ENCODE measurements around the gene SREK1.

Gene SREK1

GRCh38 chr5:66171349-66172344 lies 27.5 kb downstream of the SREK1 start:
- Histone ChIP-seq H3K4me2 (ENCODE audit: low read depth, low read length, poor library complexity, severe bottlenecking) (peak overlapping the region; percentile 33), H2AFZ (ENCODE audit: low read depth, low read length, severe bottlenecking) (no peak overlapping the region), H3K9me2 (replicated peaks; ENCODE audit: insufficient read depth, low read length) (no peaks in the 10 kb centered on the region), H3K27me3 (ENCODE audit: low read length) (no peaks in the 10 kb centered on the region), H3K27ac (ENCODE audit: low read depth, low read length) (peak overlapping the region; percentile 26; the same call in 1 of the 2 replicates), H3K9ac (ENCODE audit: low read length) (no peak overlapping the region), H4K20me1 (ENCODE audit: low read depth, low read length) (peaks cover 21% of the 10 kb centered on the region; the same call in 1 of the 2 replicates), H3K79me2 (ENCODE audit: insufficient read depth, low read length) (peaks cover 11% of the 10 kb centered on the region; the same call in 1 of the 2 replicates), H3K4me3 (ENCODE audit: insufficient read depth, low read length, poor library complexity, severe bottlenecking) (no peak overlapping the region), H3K36me3 (ENCODE audit: low read length) (peaks cover 72% of the 10 kb centered on the region), H3K9me3 (ENCODE audit: insufficient read depth, low read length) (no peaks in the 10 kb centered on the region), H3F3A (ENCODE audit: insufficient read depth) (peaks cover 42% of the 10 kb centered on the region)
- TF ChIP-seq EZH2phosphoT487 (conservative IDR thresholded peaks at IDR 0.05; ENCODE audit: low read length): no peak
- TF ChIP-seq CTCF (IDR thresholded peaks at IDR 0.05; ENCODE audit: insufficient read depth, low read length, poor library complexity, severe bottlenecking): no peak

DNA sequence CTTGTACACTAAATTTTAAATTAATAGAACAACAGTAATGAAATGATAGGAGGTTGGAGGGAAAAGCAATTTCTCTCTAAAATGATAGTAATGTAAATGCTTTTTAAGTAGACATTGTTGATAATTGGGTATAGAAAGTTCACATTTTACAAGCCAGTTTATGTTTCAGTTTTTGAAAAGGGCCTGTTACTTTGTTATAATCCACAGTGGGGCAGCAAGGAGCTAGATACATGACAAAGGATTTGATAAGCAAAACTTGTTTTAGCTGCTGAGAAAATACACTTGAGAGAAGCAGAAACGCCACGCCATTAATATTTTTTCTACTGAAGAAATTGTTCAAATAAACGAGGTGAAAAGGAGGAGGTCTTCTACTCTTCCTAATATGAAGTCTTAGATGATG lies 30.2 kb downstream of the SREK1 start:
- no peak for TF ChIP-seq EZH2phosphoT487 (conservative IDR thresholded peaks at IDR 0.05; ENCODE audit: low read length)
- no peak for TF ChIP-seq CTCF (IDR thresholded peaks at IDR 0.05; ENCODE audit: insufficient read depth, low read length, poor library complexity, severe bottlenecking)
- peaks cover 21% of the 10 kb centered on the region; the same call in 1 of the 2 replicates for H4K20me1 ChIP-seq (ENCODE audit: low read depth, low read length)
- peaks cover 22% of the 10 kb centered on the region for H3F3A ChIP-seq (ENCODE audit: insufficient read depth)
- no peaks in the 10 kb centered on the region for H3K9me2 ChIP-seq (replicated peaks; ENCODE audit: insufficient read depth, low read length)
- H3K9me3 ChIP-seq (ENCODE audit: insufficient read depth, low read length): no peaks in the 10 kb centered on the region
- H3K27me3 ChIP-seq (ENCODE audit: low read length): no peaks in the 10 kb centered on the region
- no peak overlapping the region for H3K9ac ChIP-seq (ENCODE audit: low read length)
- no peak overlapping the region for H3K4me2 ChIP-seq (ENCODE audit: low read depth, low read length, poor library complexity, severe bottlenecking)
- H3K79me2 ChIP-seq (ENCODE audit: insufficient read depth, low read length): peaks cover 19% of the 10 kb centered on the region; the same call in 1 of the 2 replicates
- H2AFZ ChIP-seq (ENCODE audit: low read depth, low read length, severe bottlenecking): no peak overlapping the region
- no peak overlapping the region for H3K4me3 ChIP-seq (ENCODE audit: insufficient read depth, low read length, poor library complexity, severe bottlenecking)
- no peak overlapping the region for H3K27ac ChIP-seq (ENCODE audit: low read depth, low read length)
- peaks cover 85% of the 10 kb centered on the region for H3K36me3 ChIP-seq (ENCODE audit: low read length)

GRCh38 chr5:66178799-66179198 lies 34.7 kb downstream of the SREK1 start:
- Histone ChIP-seq H4K20me1 (ENCODE audit: low read depth, low read length) (0 out of 2 replicates have a peak, but pooled peaks cover 9% of the 10 kb centered on the region), H3K79me2 (ENCODE audit: insufficient read depth, low read length) (0 out of 2 replicates have a peak, but pooled peaks cover 11% of the 10 kb centered on the region), H3K27me3 (ENCODE audit: low read length) (no peaks in the 10 kb centered on the region), H3K9ac (ENCODE audit: low read length) (no peak overlapping the region), H3K36me3 (ENCODE audit: low read length) (peaks cover 79% of the 10 kb centered on the region), H2AFZ (ENCODE audit: low read depth, low read length, severe bottlenecking) (no peak overlapping the region), H3K4me3 (ENCODE audit: insufficient read depth, low read length, poor library complexity, severe bottlenecking) (no peak overlapping the region), H3K27ac (ENCODE audit: low read depth, low read length) (no peak overlapping the region), H3K9me2 (replicated peaks; ENCODE audit: insufficient read depth, low read length) (no peaks in the 10 kb centered on the region), H3K9me3 (ENCODE audit: insufficient read depth, low read length) (no peaks in the 10 kb centered on the region), H3F3A (ENCODE audit: insufficient read depth) (peaks cover 2% of the 10 kb centered on the region; the same call in 1 of the 2 replicates), H3K4me2 (ENCODE audit: low read depth, low read length, poor library complexity, severe bottlenecking) (no peak overlapping the region)
- TF ChIP-seq CTCF (IDR thresholded peaks at IDR 0.05; ENCODE audit: insufficient read depth, low read length, poor library complexity, severe bottlenecking): no peak
